Gastrocnemius medialis (tissue), 4 donors: ENCODE data around the gene ZNF438. TPM values are rescaled to one million over a fixed set of nuclear protein-coding genes. Genes with fewer than 3 reads are reported as not detected.
"Not testable (repeated sequence)": the region's sequence is repeated elsewhere in the genome, so short reads cannot be mapped to it uniquely, and the experiment has no call there.

Experiments used
- ATAC-seq, 2 donors: fragments of 150-250 bp; one replicate each; pipeline ENCODE4 v1.9.1; 2016
- DNase-seq, 2 donors: peaks; one replicate each; pipeline ENCODE4 v3.0.0-alpha.2; 2019
- H3K27ac ChIP-seq, 4 donors: fragments of 200-600 bp; sonication (generic); 1 replicate in 1 of 4; 2 replicates in 3 of 4; pipeline ENCODE4 v1.5.1; 2016 to 2018; ENCODE audit warnings: mild to moderate bottlenecking in 2 of 4, moderate library complexity in 1 of 4
- H3K27me3 ChIP-seq, 3 donors: fragments of 200-600 bp; sonication (generic) in 2 of 3; 1 replicate in 1 of 3; 2 replicates in 2 of 3; pipeline versions ENCODE4 v1.5.1 to v1.6.0; 2016 to 2019; ENCODE audit warnings: mild to moderate bottlenecking in 1 of 3, moderate library complexity in 1 of 3
- H3K36me3 ChIP-seq, 2 donors: fragments of 200-600 bp; sonication (generic) in 1 of 2; one replicate each; pipeline ENCODE4 v1.5.1; 2017 to 2018
- H3K4me1 ChIP-seq, 2 donors: fragments of 200-600 bp; sonication (generic) in 1 of 2; one replicate each; pipeline ENCODE4 v1.5.1; 2016 to 2017; ENCODE audit warnings: mild to moderate bottlenecking in 2 of 2
- H3K4me3 ChIP-seq, 4 donors: fragments of 200-600 bp; sonication (generic) in 3 of 4; 1 replicate in 1 of 4; 2 replicates in 3 of 4; pipeline ENCODE4 v1.5.1; 2016 to 2019; ENCODE audit warnings: mild to moderate bottlenecking in 2 of 4
- H3K9me3 ChIP-seq, 3 donors: fragments of 200-600 bp; sonication (generic) in 2 of 3; 1 replicate in 1 of 3; 2 replicates in 2 of 3; pipeline ENCODE4 v1.5.1; 2016 to 2019
- POLR2A ChIP-seq, 2 donors: fragments of 450-650 bp; IDR thresholded peaks; one replicate each; pipeline ENCODE4 v1.6.1; 2017; ENCODE audit warnings: antibody characterized with exemption in 2 of 2, mild to moderate bottlenecking in 2 of 2, moderate library complexity in 2 of 2
- in situ Hi-C, 4 donors: fragments of 200-750 bp; cut with MboI; loops; one replicate each; pipeline versions ENCODE4 v1.15.0 to v1.8.0; 2017; ENCODE audit warnings: low sequenced_read_pairs in 4 of 4
- intact Hi-C: fragments of 100-400 bp; cut with DNase I; formaldehyde crosslinking; loops from one replicate; pipeline ENCODE4 v1.15.1; 2023; ENCODE audit warnings: low total_unique reads
- total RNA-seq, 4 donors: library from RNA; depleted of rRNA; stranded (reverse); fragments of >200 nt; gene quantifications; one replicate each; pipeline versions ENCODE4 v1.1.0 to v1.2.3, GENCODE V29; 2016
- TF ChIP-seq, protein P1 (sequence below), 5 experiments: fragments of 450-650 bp in 3 of 5; fragments of 200-600 bp in 2 of 5; sonication (generic) in 2 of 5; IDR thresholded peaks in 4 of 5; conservative IDR thresholded peaks in 1 of 5; 1 replicate in 4 of 5; 2 replicates in 1 of 5; pipeline ENCODE4 v1.5.1; 2016 to 2019; ENCODE audit warnings: antibody characterized with exemption in 5 of 5, mild to moderate bottlenecking in 3 of 5, moderate library complexity in 3 of 5

The ZNF438 gene
- total RNA-seq, 4 donors from 2014 or later, result 14.4 to 37.0 (median 26.5) TPM

DNA sequence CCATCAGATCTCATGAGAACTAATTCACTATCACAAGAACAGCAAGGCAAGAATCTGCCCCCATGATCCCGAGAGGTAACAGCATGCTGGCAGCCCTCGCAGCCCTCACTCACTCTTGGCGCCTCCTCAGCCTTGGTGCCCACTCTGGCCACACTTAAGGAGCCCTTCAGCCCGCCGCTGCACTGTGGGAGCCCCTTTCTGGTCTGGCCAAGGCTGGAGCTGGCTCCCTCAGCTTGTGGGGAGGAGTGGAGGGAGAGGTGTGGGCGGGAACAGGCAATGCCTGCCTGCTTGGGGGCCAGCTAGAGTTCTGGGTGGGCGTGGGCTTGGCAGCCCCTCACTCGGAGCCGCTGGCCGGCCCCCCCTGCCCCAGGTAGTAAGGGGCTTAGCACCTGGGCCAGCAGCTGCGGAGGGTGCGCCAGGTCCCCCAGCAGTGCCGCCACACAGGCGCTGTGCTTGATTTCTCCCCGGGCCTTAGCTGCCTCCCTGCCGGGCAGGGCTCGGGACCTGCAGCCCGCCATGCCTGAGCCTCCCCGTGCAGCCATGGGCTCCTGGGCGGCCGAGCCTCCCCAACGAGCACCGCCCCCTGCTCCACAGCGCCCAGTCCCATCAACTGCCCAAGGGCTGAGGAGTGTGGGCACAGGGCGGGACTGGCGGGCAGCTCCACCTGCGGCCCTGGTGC, 24.0 kb upstream of the ZNF438 start:
- DNase-seq, result no peak
- in situ Hi-C loops, result loop anchor here in 1 of 4 donors (25.0 kb wide), 1 partner anchor 432 kb away; no protein-coding TSS in a partner anchor
- no peak overlapping the region for H3K27ac ChIP-seq
- TF ChIP-seq POLR2A (IDR thresholded peaks at IDR 0.05), result no peak
- TF ChIP-seq, protein P1, sequence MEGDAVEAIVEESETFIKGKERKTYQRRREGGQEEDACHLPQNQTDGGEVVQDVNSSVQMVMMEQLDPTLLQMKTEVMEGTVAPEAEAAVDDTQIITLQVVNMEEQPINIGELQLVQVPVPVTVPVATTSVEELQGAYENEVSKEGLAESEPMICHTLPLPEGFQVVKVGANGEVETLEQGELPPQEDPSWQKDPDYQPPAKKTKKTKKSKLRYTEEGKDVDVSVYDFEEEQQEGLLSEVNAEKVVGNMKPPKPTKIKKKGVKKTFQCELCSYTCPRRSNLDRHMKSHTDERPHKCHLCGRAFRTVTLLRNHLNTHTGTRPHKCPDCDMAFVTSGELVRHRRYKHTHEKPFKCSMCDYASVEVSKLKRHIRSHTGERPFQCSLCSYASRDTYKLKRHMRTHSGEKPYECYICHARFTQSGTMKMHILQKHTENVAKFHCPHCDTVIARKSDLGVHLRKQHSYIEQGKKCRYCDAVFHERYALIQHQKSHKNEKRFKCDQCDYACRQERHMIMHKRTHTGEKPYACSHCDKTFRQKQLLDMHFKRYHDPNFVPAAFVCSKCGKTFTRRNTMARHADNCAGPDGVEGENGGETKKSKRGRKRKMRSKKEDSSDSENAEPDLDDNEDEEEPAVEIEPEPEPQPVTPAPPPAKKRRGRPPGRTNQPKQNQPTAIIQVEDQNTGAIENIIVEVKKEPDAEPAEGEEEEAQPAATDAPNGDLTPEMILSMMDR (IDR thresholded peaks at IDR 0.05 in 4 of 5, conservative IDR thresholded peaks at IDR 0.05 in 1 of 5), result no peak
- intact Hi-C loops, result no loop called here
- ATAC-seq, result no peak
- no peaks in the 10 kb centered on the region for H3K27me3 ChIP-seq
- no peaks in the 10 kb centered on the region for H3K9me3 ChIP-seq
- no peak overlapping the region for H3K4me3 ChIP-seq
- no peaks in the 10 kb centered on the region for H3K36me3 ChIP-seq
- H3K4me1 ChIP-seq, result no peaks in the 10 kb centered on the region

DNA sequence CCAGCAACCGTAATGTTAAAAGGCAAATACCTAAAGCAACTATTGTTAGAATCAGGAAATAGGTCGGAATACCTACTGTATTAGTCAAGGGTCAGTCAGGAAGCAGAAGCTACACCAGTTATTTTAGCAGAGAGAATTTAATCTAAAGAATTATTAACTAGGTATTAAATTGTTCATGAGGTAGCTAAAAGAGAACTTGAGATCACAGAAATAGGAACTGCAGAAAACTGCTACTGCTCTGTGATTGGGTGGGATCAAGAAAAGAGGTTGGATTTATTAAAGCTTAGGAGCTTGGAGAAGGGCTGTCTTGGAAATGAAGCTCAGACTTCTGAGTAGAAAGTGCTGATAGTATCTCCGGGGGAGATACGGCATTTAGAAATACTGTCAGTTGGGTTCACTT, 20.0 kb upstream of the ZNF438 start:
- in situ Hi-C loops, result loop anchor here in 1 of 4 donors (25.0 kb wide), 1 partner anchor 436 kb away; no protein-coding TSS in a partner anchor
- Histone ChIP-seq H3K4me1 (no peaks in the 10 kb centered on the region), H3K27ac (no peak overlapping the region)

DNA sequence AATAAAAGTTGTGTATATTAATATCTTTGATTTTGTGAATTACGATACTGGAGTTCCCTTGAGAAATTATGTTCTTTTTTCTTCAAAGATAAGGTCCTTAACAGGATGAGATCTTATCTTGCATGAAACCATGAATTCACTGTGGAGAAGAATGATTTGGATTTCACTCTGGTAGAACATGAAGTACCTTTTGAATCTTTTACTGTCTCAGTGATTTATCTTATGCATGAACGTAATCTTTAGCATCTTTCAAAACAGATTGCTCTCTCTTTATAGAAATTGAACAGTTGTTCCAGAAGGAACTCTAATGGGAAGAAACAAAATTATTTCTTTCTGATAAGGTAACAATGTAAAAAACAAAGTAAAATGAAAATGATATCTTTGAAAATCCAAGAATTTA, 11.0 kb upstream of the ZNF438 start:
- H3K36me3 ChIP-seq, result no peaks in the 10 kb centered on the region
- H3K9me3 ChIP-seq, result no peaks in the 10 kb centered on the region
- H3K4me3 ChIP-seq, result no peak overlapping the region
- H3K4me1 ChIP-seq, result no peaks in the 10 kb centered on the region
- ATAC-seq (no peak), DNase-seq (no peak)
- in situ Hi-C loops (loop anchor here in 1 of 4 donors (25.0 kb wide), 1 partner anchor 270 kb away; the partner anchor contains the start of gene ZEB1), intact Hi-C loops (no loop called here)
- TF ChIP-seq, protein P1 (IDR thresholded peaks at IDR 0.05 in 4 of 5, conservative IDR thresholded peaks at IDR 0.05 in 1 of 5), result no peak
- no peak for TF ChIP-seq POLR2A (IDR thresholded peaks at IDR 0.05)
- H3K27ac ChIP-seq, result no peak overlapping the region
- H3K27me3 ChIP-seq, result no peaks in the 10 kb centered on the region

More for the DNA sequence above, 20.0 kb upstream of the ZNF438 start:
- Histone ChIP-seq H3K36me3 (no peaks in the 10 kb centered on the region), H3K9me3 (no peaks in the 10 kb centered on the region), H3K27me3 (no peaks in the 10 kb centered on the region), H3K4me3 (no peak overlapping the region)
- ATAC-seq (no peak), DNase-seq (no peak)
- intact Hi-C loops, result no loop called here
- TF ChIP-seq, protein P1 (IDR thresholded peaks at IDR 0.05 in 4 of 5, conservative IDR thresholded peaks at IDR 0.05 in 1 of 5), result no peak
- no peak for TF ChIP-seq POLR2A (IDR thresholded peaks at IDR 0.05)

DNA sequence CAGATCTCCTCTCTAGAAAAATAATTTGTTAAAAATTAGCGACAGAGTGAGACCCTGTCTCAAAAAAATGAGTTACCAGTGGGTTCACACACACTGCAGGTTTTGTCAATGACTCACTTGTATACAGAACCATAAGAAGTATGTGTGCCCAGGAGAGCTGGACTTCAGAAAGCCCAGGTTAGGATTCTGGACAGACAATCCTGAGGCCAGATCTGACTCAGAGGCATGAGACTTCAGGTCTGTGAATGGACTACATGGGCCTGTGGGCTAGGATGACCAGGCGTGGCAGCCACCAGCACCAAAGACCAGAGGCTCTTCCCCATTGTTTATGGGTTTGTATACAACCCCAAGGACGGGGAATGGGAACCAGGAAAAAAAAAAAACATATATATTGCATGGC, 9.3 kb upstream of the ZNF438 start:
- H3K4me1 ChIP-seq, result no peaks in the 10 kb centered on the region
- H3K27ac ChIP-seq, result no peak overlapping the region
- DNase-seq (no peak), ATAC-seq (no peak)
- in situ Hi-C loops, result loop anchor here in 1 of 4 donors (25.0 kb wide), 1 partner anchor 271 kb away; the partner anchor contains the start of gene ZEB1
- H3K36me3 ChIP-seq, result no peaks in the 10 kb centered on the region
- TF ChIP-seq POLR2A (IDR thresholded peaks at IDR 0.05), result no peak
- TF ChIP-seq, protein P1 (IDR thresholded peaks at IDR 0.05 in 4 of 5, conservative IDR thresholded peaks at IDR 0.05 in 1 of 5), result no peak
- intact Hi-C loops, result no loop called here
- H3K4me3 ChIP-seq, result no peak overlapping the region
- no peaks in the 10 kb centered on the region for H3K27me3 ChIP-seq
- no peaks in the 10 kb centered on the region for H3K9me3 ChIP-seq

DNA sequence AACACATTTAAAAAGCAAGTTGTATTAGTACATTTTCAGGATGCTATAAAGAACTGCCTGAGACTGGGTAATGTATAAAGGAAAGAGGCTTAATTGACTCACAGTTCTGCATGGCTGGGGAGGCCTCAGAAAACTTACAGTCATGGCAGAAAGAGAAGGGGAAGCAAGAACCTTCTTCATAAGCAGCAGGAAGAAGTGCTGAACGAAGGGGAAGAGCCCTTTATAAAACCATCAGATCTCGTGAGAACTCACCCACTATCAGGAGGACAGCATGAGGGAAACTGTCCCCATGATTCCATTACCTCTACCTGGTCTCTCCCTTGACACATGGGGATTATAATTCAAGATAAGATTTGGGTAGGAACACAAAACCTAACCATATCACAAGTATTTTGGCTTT, 7.3 kb upstream of the ZNF438 start:
- intact Hi-C loops, result loop anchor here (10.0 kb wide), 1 partner anchor 886 kb away; the partner anchor contains the start of gene ARHGAP12
- in situ Hi-C loops, result loop anchor here in 2 of 4 donors (10.0 to 25.0 kb wide), 2 partner anchors 254 to 273 kb away; partner anchors contain the start of gene ZEB1 (in 1 of the 2)
- H3K27me3 ChIP-seq, DNase-seq, H3K27ac ChIP-seq, H3K4me1 ChIP-seq, ATAC-seq, H3K36me3 ChIP-seq, H3K9me3 ChIP-seq, H3K4me3 ChIP-seq: not testable (repeated sequence)
